Thyroid gland (tissue), 4 donors: ENCODE results near the gene GNG8. TPM values are rescaled to one million over a fixed set of nuclear protein-coding genes. Genes with fewer than 3 reads are reported as not detected.

ENCODE experiments used
- DNase-seq, 2 donors: peaks; one replicate each; pipeline ENCODE4 v3.0.0-alpha.2; 2019
- H3K27ac ChIP-seq, 3 donors: fragments of 200-600 bp; sonication (generic); 1 replicate in 2 of 3; 2 replicates in 1 of 3; pipeline ENCODE4 v1.5.1; 2016 to 2019; ENCODE audit warnings: mild to moderate bottlenecking in 1 of 3, moderate library complexity in 1 of 3
- H3K27me3 ChIP-seq: fragments of 200-600 bp; sonication (generic); one replicate; pipeline ENCODE4 v1.5.1; 2019
- H3K36me3 ChIP-seq, 2 donors: fragments of 200-600 bp; sonication (generic); one replicate each; pipeline ENCODE4 v1.5.1; 2016 to 2019
- H3K4me1 ChIP-seq, 2 donors: fragments of 200-600 bp; sonication (generic); one replicate each; pipeline ENCODE4 v1.5.1; 2017 to 2019
- H3K4me3 ChIP-seq, 3 donors: fragments of 200-600 bp; sonication (generic); replicated peaks in 1 of 3; 1 replicate in 2 of 3; 2 replicates in 1 of 3; pipeline ENCODE4 v1.5.1; 2016; ENCODE audit warnings: mild to moderate bottlenecking in 1 of 3
- H3K9me3 ChIP-seq: fragments of 200-600 bp; sonication (generic); one replicate; pipeline ENCODE4 v1.5.1; 2017
- CTCF ChIP-seq, 6 experiments: fragments of 200-600 bp in 3 of 6; fragments of 450-650 bp in 3 of 6; sonication (generic) in 3 of 6; IDR thresholded peaks; one replicate each; pipeline ENCODE4 v1.5.1; 2016 to 2019; ENCODE audit warnings: antibody characterized with exemption in 6 of 6, mild to moderate bottlenecking in 2 of 6, inconsistent platforms in 1 of 6, moderate library complexity in 1 of 6
- POLR2A ChIP-seq, 2 donors: fragments of 450-650 bp; IDR thresholded peaks; one replicate each; pipeline ENCODE4 v1.6.1; 2017; ENCODE audit warnings: antibody characterized with exemption in 2 of 2, mild to moderate bottlenecking in 2 of 2, moderate library complexity in 1 of 2
- WGBS, 2 donors: methylation state at CpG; one replicate each; pipeline ENCODE4 v1.1.5; 2017; 5-methylcytosine and 5-hydroxymethylcytosine counted together
- intact Hi-C: fragments of 100-400 bp; cut with DNase I; formaldehyde crosslinking; loops from one replicate; pipeline ENCODE4 v1.15.1; 2023
- total RNA-seq, 4 donors: library from RNA; depleted of rRNA; stranded (reverse); fragments of >200 nt; gene quantifications; one replicate each; pipeline ENCODE4 v1.2.3, GENCODE V29; 2016

Gene GNG8
- total RNA-seq, 4 donors from 2014 or later, result not detected

- intact Hi-C loops, result no loop called here
- DNase-seq, result no peak
- no peaks in the 10 kb centered on the region for H3K4me1 ChIP-seq
- no peak overlapping the region for H3K27ac ChIP-seq
- no peak overlapping the region for H3K4me3 ChIP-seq
- H3K36me3 ChIP-seq, result peaks cover 19 to 22% of the 10 kb centered on the region in 2 donors
- H3K27me3 ChIP-seq, result no peaks in the 10 kb centered on the region
- H3K9me3 ChIP-seq, result no peaks in the 10 kb centered on the region
- TF ChIP-seq POLR2A (IDR thresholded peaks at IDR 0.05) (no peak), CTCF (IDR thresholded peaks at IDR 0.05) (no peak)
These were observed 34.8 kb upstream of the GNG8 start for GRCh38 chr19:46670813-46671212.

- WGBS, 2 donors, result 94 to 96% methylated on average over 3 of the region's 3 CpGs
- TF ChIP-seq CTCF (IDR thresholded peaks at IDR 0.05), result no peak
- no peak for TF ChIP-seq POLR2A (IDR thresholded peaks at IDR 0.05)
- no peak overlapping the region for H3K4me3 ChIP-seq
- no peaks in the 10 kb centered on the region for H3K27me3 ChIP-seq
- no peak overlapping the region for H3K27ac ChIP-seq
- no peaks in the 10 kb centered on the region for H3K4me1 ChIP-seq
- peaks cover 5% of the 10 kb centered on the region in 2 donors for H3K36me3 ChIP-seq
- no peak for DNase-seq
- H3K9me3 ChIP-seq, result no peaks in the 10 kb centered on the region
- intact Hi-C loops, result no loop called here
These were observed 32.7 kb upstream of the GNG8 start for GRCh38 chr19:46668662-46669061.

GRCh38 chr19:46665072-46665471, 29.1 kb upstream of the GNG8 start:
- Histone ChIP-seq H3K4me1 (peaks cover 11 to 12% of the 10 kb centered on the region in 2 donors), H3K27ac (no peak overlapping the region), H3K4me3 (no peak overlapping the region), H3K9me3 (no peaks in the 10 kb centered on the region), H3K27me3 (no peaks in the 10 kb centered on the region), H3K36me3 (no peaks in the 10 kb centered on the region)
- no peak for DNase-seq
- TF ChIP-seq CTCF (IDR thresholded peaks at IDR 0.05), result no peak
- TF ChIP-seq POLR2A (IDR thresholded peaks at IDR 0.05), result no peak
- intact Hi-C loops, result no loop called here
- 84% methylated on average over 8 of the region's 8 CpGs for WGBS, 2 donors

GRCh38 chr19:46661735-46662592, 26.0 kb upstream of the GNG8 start:
- H3K27ac ChIP-seq, result peak overlapping the region; percentile 52 to 58 (median 55)
- peak; percentile 84 to 85 for DNase-seq
- no peaks in the 10 kb centered on the region for H3K9me3 ChIP-seq
- no peaks in the 10 kb centered on the region for H3K36me3 ChIP-seq
- peak overlapping the region in 1 of 3 donors; percentile 18 for H3K4me3 ChIP-seq
- H3K4me1 ChIP-seq, result peaks cover 19 to 20% of the 10 kb centered on the region in 2 donors
- WGBS, 2 donors, result 6 to 7% methylated on average over 19 of the region's 19 CpGs
- TF ChIP-seq POLR2A (IDR thresholded peaks at IDR 0.05) (no peak), CTCF (IDR thresholded peaks at IDR 0.05) (peak; percentile 60 to 96 (median 90))
- intact Hi-C loops, result loop anchor here (5.0 kb wide), 3 partner anchors 45 to 135 kb away; partner anchors contain the start of gene CALM3
- H3K27me3 ChIP-seq, result no peaks in the 10 kb centered on the region
